GM20000 (cell line): ENCODE data around the gene MED27.

Experiments
- DNase-seq: peaks from one replicate; pipeline ENCODE4 v3.0.0; 2012; ENCODE audit warnings: low spot score
- CTCF ChIP-seq: IDR thresholded peaks from 2 replicates; pipeline ENCODE4 v1.5.1; 2012; ENCODE audit warnings: mild to moderate bottlenecking, control low read depth; ENCODE audit errors: extremely low read depth, missing control alignments

MED27 gene

GRCh38 chr9:131982102-131982501, 97.6 kb downstream of the MED27 start:
- no peak for DNase-seq
- no peak for TF ChIP-seq CTCF

- TF ChIP-seq CTCF, result no peak
- DNase-seq, result no peak
Measured at GRCh38 chr9:131981116-131981776, 98.4 kb downstream of the MED27 start.

- no peak for DNase-seq
- TF ChIP-seq CTCF, result no peak
Measured at GRCh38 chr9:131980267-131981016, 99.2 kb downstream of the MED27 start.

- TF ChIP-seq CTCF, result no peak
- DNase-seq, result peak; percentile 19
Measured at GRCh38 chr9:131977109-131977838, 102.4 kb downstream of the MED27 start.

GRCh38 chr9:131976157-131977108, 103.2 kb downstream of the MED27 start:
- no peak for DNase-seq
- TF ChIP-seq CTCF, result no peak

GRCh38 chr9:131972889-131973288, 106.8 kb downstream of the MED27 start:
- DNase-seq, result no peak
- no peak for TF ChIP-seq CTCF
